GM12872 (cell line): ENCODE measurements around the gene POLA1.

Experiments
- TF ChIP-seq, protein P1 (sequence below): IDR thresholded peaks from 3 replicates; pipeline ENCODE4 v1.5.1; 2011; ENCODE audit warnings: low read depth, mild to moderate bottlenecking, low read length, moderate library complexity; ENCODE audit not compliant: insufficient read depth

Gene POLA1

DNA sequence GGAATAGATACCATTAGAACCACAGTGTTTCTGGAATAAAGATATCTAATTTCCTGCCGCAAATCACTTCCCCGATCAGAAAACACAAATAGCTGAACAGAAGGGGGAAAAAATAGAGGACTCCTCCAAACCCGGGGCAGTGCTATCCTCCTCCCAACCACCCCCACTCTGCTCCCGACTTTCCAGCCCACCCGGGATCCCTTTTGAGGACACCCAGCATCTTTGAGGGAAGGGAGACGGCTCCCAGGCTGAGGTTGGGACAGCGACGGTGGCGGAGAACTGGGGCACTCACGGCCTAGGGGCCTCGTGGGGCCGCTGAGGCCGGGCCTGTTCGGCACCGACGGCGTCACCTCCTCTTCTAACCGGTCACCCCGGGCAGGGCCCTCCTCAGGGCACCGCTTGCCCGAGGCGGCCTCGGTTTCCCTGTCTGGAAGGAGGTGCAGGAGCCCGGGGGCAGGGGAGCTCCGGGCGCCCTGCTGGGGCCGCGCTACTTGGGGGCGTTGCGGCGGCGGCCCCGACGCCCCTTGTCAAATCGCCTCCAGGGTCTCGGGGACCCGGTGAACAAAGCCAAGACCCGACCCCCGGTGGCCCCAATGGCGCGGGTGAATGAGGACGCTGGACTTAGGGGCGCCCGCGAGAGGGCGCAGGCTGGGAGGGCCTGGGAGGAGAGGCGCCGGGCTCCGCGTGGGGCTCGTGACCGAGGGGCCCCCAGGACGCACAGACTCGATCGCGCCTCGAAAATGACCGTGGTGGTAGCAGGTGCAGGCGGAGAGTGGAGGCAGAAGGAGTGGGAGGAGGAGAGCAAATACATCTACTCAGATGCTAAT is 329.0 kb downstream of the POLA1 start:
- TF ChIP-seq, protein P1, sequence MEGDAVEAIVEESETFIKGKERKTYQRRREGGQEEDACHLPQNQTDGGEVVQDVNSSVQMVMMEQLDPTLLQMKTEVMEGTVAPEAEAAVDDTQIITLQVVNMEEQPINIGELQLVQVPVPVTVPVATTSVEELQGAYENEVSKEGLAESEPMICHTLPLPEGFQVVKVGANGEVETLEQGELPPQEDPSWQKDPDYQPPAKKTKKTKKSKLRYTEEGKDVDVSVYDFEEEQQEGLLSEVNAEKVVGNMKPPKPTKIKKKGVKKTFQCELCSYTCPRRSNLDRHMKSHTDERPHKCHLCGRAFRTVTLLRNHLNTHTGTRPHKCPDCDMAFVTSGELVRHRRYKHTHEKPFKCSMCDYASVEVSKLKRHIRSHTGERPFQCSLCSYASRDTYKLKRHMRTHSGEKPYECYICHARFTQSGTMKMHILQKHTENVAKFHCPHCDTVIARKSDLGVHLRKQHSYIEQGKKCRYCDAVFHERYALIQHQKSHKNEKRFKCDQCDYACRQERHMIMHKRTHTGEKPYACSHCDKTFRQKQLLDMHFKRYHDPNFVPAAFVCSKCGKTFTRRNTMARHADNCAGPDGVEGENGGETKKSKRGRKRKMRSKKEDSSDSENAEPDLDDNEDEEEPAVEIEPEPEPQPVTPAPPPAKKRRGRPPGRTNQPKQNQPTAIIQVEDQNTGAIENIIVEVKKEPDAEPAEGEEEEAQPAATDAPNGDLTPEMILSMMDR: peak; percentile 33; the same call in 2 of the 3 replicates

- TF ChIP-seq, protein P1: no peak
Measured at GRCh38 chrX:25023908-25024307, 330.2 kb downstream of the POLA1 start.

DNA sequence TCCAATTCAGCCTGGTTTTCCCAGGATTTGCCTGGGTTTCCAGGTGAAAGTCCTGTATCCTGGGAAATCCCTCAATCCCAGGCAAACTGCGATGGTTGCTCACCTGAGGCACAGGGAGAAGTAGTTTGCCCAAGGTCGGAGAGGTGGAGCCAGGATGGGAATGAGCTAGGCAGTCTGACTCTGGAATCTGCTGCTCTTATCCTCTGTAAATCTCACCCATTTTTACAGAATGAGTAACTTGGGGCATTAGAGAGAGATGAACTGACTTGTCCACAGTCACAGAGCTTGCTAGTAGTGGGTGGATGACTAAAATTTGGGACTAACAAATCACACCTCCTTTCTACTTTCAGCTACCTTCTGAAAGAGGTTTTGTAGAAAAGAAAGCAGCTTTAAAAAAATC is 331.9 kb downstream of the POLA1 start:
- TF ChIP-seq, protein P1: no peak

DNA sequence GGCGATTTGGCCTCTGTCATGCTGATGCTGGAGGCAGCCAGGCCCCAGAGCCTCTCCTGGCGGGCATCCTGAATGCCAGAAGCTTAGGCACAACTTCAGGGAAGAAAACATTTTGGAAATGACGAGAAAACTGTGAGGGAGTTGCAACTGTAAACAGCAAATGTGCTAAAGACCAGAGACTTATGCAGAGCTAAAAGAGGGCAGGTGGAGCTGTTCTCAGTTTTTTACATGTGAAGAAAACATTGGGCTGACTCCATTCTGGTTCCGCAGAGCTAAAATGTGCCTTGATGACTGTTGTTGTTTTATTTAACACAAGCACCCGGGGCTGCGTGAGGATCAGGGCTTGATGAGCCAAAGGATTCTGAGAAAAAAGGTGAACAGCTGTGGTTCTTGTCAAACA is 332.9 kb downstream of the POLA1 start:
- TF ChIP-seq, protein P1: no peak

GRCh38 chrX:25028726-25029125 is 335.0 kb downstream of the POLA1 start:
- TF ChIP-seq, protein P1: no peak

GRCh38 chrX:25029288-25029825 is 335.6 kb downstream of the POLA1 start:
- TF ChIP-seq, protein P1: no peak

DNA sequence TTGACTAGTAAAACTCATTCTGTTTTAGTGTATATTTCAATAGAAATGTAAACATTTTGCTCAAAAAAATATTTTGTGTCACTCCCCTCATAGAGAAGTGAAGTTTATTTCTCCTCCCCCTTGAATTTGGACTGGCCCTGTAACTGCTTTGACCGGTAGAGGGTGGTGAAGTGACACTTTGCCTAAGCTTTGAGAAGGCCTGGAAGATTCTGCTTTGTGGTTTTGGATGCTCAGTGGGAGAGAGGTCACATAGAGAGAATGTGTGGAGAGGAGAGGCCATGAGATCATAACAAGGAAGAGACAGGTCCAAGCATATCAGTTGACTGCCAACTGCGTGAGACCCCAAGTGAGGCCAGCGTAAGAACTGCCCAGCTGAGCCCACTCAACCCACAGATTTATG is 341.2 kb downstream of the POLA1 start:
- TF ChIP-seq, protein P1: no peak
